ENCODE data around the gene ILDR2. TPM values are rescaled to one million over a fixed set of nuclear protein-coding genes. Genes with fewer than 3 reads are reported as not detected.

The ILDR2 gene
- total RNA-seq, 4 donors from 2014 or later, result 5.3 to 13.7 (median 9.4) TPM

GRCh38 chr1:166944186-166944967 lies 31.0 kb downstream of the ILDR2 start:
- DNase-seq (ENCODE audit: extremely low spot score), result peak; percentile 81
- TF ChIP-seq EP300 (IDR thresholded peaks at IDR 0.05) (no peak), CTCF (IDR thresholded peaks at IDR 0.05) (no peak), POLR2AphosphoS5 (IDR thresholded peaks at IDR 0.05) (no peak), POLR2A (IDR thresholded peaks at IDR 0.05; ENCODE audit: low read depth) (no peak)
- Histone ChIP-seq H3K27me3 (no peaks in the 10 kb centered on the region), H3K36me3 (no peaks in the 10 kb centered on the region), H3K4me1 (peaks cover 9 to 20% (median 14%) of the 10 kb centered on the region in 4 donors), H3K4me3 (no peak overlapping the region), H3K9me3 (no peaks in the 10 kb centered on the region), H3K27ac (replicated peaks in 1 of 4) (no peak overlapping the region)
- 73% methylated on average over 4 of the region's 5 CpGs for WGBS
- intact Hi-C loops (cut with DNase I), result no loop called here

- Histone ChIP-seq H3K4me1 (no peaks in the 10 kb centered on the region), H3K4me3 (no peak overlapping the region), H3K27ac (replicated peaks in 1 of 4) (no peak overlapping the region), H3K9me3 (no peaks in the 10 kb centered on the region), H3K36me3 (no peaks in the 10 kb centered on the region), H3K27me3 (no peaks in the 10 kb centered on the region)
- intact Hi-C loops (cut with DNase I), result no loop called here
- 88% methylated on average over 5 of the region's 5 CpGs for WGBS
- no peak for DNase-seq (ENCODE audit: extremely low spot score)
- TF ChIP-seq POLR2A (IDR thresholded peaks at IDR 0.05; ENCODE audit: low read depth), result no peak
- no peak for TF ChIP-seq EP300 (IDR thresholded peaks at IDR 0.05)
- no peak for TF ChIP-seq CTCF (IDR thresholded peaks at IDR 0.05)
- TF ChIP-seq POLR2AphosphoS5 (IDR thresholded peaks at IDR 0.05), result no peak
These were observed 35.5 kb downstream of the ILDR2 start for GRCh38 chr1:166939741-166940375.

GRCh38 chr1:166937962-166938361 lies 37.4 kb downstream of the ILDR2 start:
- H3K4me3 ChIP-seq, result no peak overlapping the region
- DNase-seq (ENCODE audit: extremely low spot score), result no peak
- no peaks in the 10 kb centered on the region for H3K36me3 ChIP-seq
- H3K4me1 ChIP-seq, result no peaks in the 10 kb centered on the region
- no peaks in the 10 kb centered on the region for H3K27me3 ChIP-seq
- TF ChIP-seq CTCF (IDR thresholded peaks at IDR 0.05) (no peak), EP300 (IDR thresholded peaks at IDR 0.05) (no peak), POLR2A (IDR thresholded peaks at IDR 0.05; ENCODE audit: low read depth) (no peak), POLR2AphosphoS5 (IDR thresholded peaks at IDR 0.05) (no peak)
- no peak overlapping the region for H3K27ac ChIP-seq (replicated peaks in 1 of 4)
- no peaks in the 10 kb centered on the region for H3K9me3 ChIP-seq
- 91% methylated on average over 2 of the region's 2 CpGs for WGBS
- intact Hi-C loops (cut with DNase I), result no loop called here

- no peak overlapping the region for H3K27ac ChIP-seq (replicated peaks in 1 of 4)
- no peaks in the 10 kb centered on the region for H3K27me3 ChIP-seq
- intact Hi-C loops (cut with DNase I), result no loop called here
- 94% methylated on average over 4 of the region's 4 CpGs for WGBS
- no peaks in the 10 kb centered on the region for H3K9me3 ChIP-seq
- DNase-seq (ENCODE audit: extremely low spot score), result no peak
- H3K36me3 ChIP-seq, result no peaks in the 10 kb centered on the region
- H3K4me3 ChIP-seq, result no peak overlapping the region
- no peaks in the 10 kb centered on the region for H3K4me1 ChIP-seq
- TF ChIP-seq POLR2A (IDR thresholded peaks at IDR 0.05; ENCODE audit: low read depth) (no peak), EP300 (IDR thresholded peaks at IDR 0.05) (no peak), CTCF (IDR thresholded peaks at IDR 0.05) (no peak), POLR2AphosphoS5 (IDR thresholded peaks at IDR 0.05) (no peak)
These were observed 38.0 kb downstream of the ILDR2 start for GRCh38 chr1:166937329-166937728.

All from esophagus muscularis mucosa (tissue), 4 donors.